Lower leg skin (tissue), 4 donors: Measurements from ENCODE around the gene C10orf120. TPM values are rescaled to one million over a fixed set of nuclear protein-coding genes. Genes with fewer than 3 reads are reported as not detected.

Experiments used
- DNase-seq, 2 donors: peaks; one replicate each; pipeline ENCODE4 v3.0.0-alpha.2; 2019; ENCODE audit warnings: low spot score in 2 of 2
- H3K4me3 ChIP-seq: fragments of 200-600 bp; sonication (generic); 2 replicates; pipeline ENCODE4 v1.5.1; 2017; ENCODE audit warnings: mild to moderate bottlenecking, low read depth; ENCODE audit not compliant: poor library complexity, severe bottlenecking
- CTCF ChIP-seq, 3 donors: fragments of 450-650 bp; IDR thresholded peaks; one replicate each; pipeline ENCODE4 v1.5.1; 2016; ENCODE audit warnings: antibody characterized with exemption in 3 of 3, mild to moderate bottlenecking in 3 of 3, moderate library complexity in 2 of 3
- POLR2A ChIP-seq, 2 donors: fragments of 450-650 bp; IDR thresholded peaks; one replicate each; pipeline ENCODE4 v1.6.1; 2016 to 2017; ENCODE audit warnings: antibody characterized with exemption in 2 of 2, mild to moderate bottlenecking in 1 of 2, moderate library complexity in 1 of 2
- WGBS, 2 donors: methylation state at CpG; one replicate each; pipeline ENCODE4 v1.1.5; 2018; 5-methylcytosine and 5-hydroxymethylcytosine counted together
- intact Hi-C: fragments of 100-400 bp; cut with DNase I; formaldehyde crosslinking; loops from one replicate; pipeline ENCODE4 v1.15.0; 2023; ENCODE audit warnings: low total_unique reads
- total RNA-seq, 4 donors: library from RNA; depleted of rRNA; stranded (reverse); fragments of >200 nt; gene quantifications; one replicate each; pipeline ENCODE4 v1.1.0, GENCODE V29; 2016

Gene C10orf120
- total RNA-seq, 4 donors from 2014 or later: not detected

GRCh38 chr10:122733931-122734665 is 34.5 kb upstream of the C10orf120 start:
- DNase-seq: no peak
- H3K4me3 ChIP-seq: no peak overlapping the region
- TF ChIP-seq CTCF (IDR thresholded peaks at IDR 0.05) (no peak), POLR2A (IDR thresholded peaks at IDR 0.05) (no peak)
- WGBS, 2 donors: 66 to 77% methylated on average over 13 of the region's 13 CpGs
- intact Hi-C loops: no loop called here

GRCh38 chr10:122733443-122733842 is 33.8 kb upstream of the C10orf120 start:
- TF ChIP-seq POLR2A (IDR thresholded peaks at IDR 0.05) (no peak), CTCF (IDR thresholded peaks at IDR 0.05) (no peak)
- WGBS, 2 donors: 29 to 33% methylated on average over 2 of the region's 2 CpGs
- DNase-seq: no peak
- H3K4me3 ChIP-seq: no peak overlapping the region
- intact Hi-C loops: no loop called here

GRCh38 chr10:122730238-122730637 is 30.6 kb upstream of the C10orf120 start:
- intact Hi-C loops: no loop called here
- no peak for DNase-seq
- WGBS, 2 donors: 64 to 73% methylated on average over 6 of the region's 6 CpGs
- TF ChIP-seq CTCF (IDR thresholded peaks at IDR 0.05) (no peak), POLR2A (IDR thresholded peaks at IDR 0.05) (no peak)
- no peak overlapping the region for H3K4me3 ChIP-seq

- DNase-seq: no peak
- intact Hi-C loops: no loop called here
- WGBS, 2 donors: 79 to 82% methylated on average over 9 of the region's 9 CpGs
- H3K4me3 ChIP-seq: no peak overlapping the region
- TF ChIP-seq POLR2A (IDR thresholded peaks at IDR 0.05): no peak
- TF ChIP-seq CTCF (IDR thresholded peaks at IDR 0.05): no peak
Measured at GRCh38 chr10:122729126-122729525, 29.5 kb upstream of the C10orf120 start.

- intact Hi-C loops: no loop called here
- WGBS, 2 donors: 60 to 66% methylated on average over 5 of the region's 5 CpGs
- no peak for DNase-seq
- H3K4me3 ChIP-seq: no peak overlapping the region
- no peak for TF ChIP-seq CTCF (IDR thresholded peaks at IDR 0.05)
- no peak for TF ChIP-seq POLR2A (IDR thresholded peaks at IDR 0.05)
Measured at GRCh38 chr10:122727426-122727825, 27.8 kb upstream of the C10orf120 start.

- WGBS, 2 donors: 75 to 76% methylated on average over 5 of the region's 5 CpGs
- DNase-seq: no peak
- TF ChIP-seq POLR2A (IDR thresholded peaks at IDR 0.05) (no peak), CTCF (IDR thresholded peaks at IDR 0.05) (no peak)
Measured at GRCh38 chr10:122725768-122726167, 26.1 kb upstream of the C10orf120 start.

More at GRCh38 chr10:122725768-122726167, 26.1 kb upstream of the C10orf120 start:
- intact Hi-C loops: no loop called here
- H3K4me3 ChIP-seq: no peak overlapping the region
